ENCODE data around the gene PPP1R9B.
A peak's percentile ranks its signal among the peaks of the same experiment; 100 is the strongest.

Gene PPP1R9B

DNA sequence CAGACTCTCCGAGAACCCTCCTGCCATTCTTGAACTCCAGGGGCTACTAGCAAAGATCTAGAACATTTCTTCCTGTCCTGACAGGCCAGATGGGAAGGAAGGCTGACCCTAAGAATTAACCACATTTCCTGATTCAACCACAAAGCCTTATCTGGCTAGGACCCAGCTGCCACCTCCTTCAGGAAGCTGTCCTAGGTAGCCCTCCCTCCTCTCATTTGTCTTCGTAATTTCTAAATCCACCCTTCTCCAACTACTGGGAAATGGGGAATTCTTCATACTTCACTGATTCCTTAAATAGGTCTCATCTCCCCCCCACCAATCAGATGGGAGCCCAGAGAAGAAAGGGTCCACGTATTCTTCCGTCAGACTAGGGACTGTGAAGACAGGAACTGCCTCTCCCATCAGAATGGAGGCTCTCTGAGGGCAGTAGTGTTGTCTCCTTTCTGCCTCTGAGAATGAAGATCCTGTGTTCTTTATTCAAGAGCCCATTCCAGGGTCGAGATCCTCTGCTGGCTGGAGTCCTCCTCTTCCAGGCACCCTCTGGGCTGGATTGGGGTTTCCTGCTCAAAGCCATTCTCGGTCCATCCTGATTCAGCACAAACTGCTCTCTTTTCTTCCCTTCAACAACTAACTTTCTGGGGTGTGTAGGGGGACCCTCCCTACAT, 22.6 kb downstream of the PPP1R9B start:
- DNase-seq (ENCODE audit: low read depth in 2 of 2) = no peak

- no peak for DNase-seq (ENCODE audit: low read depth in 2 of 2)
Observed at GRCh38 chr17:50125420-50125997, 25.0 kb downstream of the PPP1R9B start.

DNA sequence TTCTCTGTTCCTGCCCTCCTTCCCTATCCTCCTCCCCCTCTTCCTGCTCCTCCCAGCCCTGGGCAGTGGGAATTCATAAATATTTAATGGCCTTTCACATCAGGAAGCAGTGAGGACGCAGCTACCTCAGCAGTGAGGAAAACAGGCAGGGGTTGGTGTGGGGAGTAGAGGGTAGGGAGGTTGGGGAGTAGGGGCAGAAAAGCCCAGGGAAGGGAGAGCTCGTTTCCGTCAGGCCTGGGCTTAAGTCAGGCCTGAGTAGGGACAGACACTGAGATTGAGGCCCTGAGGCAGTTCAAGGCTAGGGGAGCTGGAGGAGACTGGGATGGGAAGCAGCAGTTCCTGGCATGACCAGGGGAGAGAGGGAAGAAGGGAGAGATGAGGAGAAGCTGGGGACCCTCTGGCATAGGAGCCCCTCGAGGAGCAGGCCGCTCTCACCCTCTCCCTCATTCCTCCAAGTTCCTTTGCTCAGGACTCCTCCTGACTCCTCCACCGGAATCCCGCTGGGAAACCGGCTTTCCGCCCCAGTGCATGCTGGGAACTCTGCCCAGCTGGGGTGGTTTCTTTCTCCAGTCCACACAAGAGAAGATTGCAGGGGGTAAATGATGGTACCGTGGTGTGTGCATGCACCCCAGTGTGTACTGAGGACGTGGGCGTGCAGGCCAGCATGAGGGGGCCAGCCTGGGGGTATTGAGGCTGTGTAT, 26.7 kb downstream of the PPP1R9B start:
- no peak for DNase-seq (ENCODE audit: low read depth in 2 of 2)

DNA sequence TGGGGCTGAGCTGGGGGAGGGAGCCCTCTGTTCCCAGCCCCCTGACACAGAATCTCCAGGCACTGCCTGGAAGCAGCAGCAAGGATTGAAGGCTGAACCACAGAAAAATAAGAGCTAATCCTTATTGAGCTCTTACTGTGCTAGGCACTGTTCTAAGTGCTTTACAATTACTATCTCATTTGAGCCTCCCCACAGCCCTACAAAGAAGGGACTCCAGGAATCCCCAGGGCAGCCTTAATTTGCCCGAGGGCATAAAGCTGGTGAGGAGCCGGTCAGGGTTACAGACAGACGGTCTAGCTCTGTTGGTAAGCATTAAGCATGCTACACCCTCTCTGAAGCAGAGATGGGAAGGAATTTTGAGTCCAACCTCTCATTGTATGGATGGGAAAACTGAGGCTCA, 27.5 kb downstream of the PPP1R9B start:
- DNase-seq (ENCODE audit: low read depth in 2 of 2) = no peak

DNA sequence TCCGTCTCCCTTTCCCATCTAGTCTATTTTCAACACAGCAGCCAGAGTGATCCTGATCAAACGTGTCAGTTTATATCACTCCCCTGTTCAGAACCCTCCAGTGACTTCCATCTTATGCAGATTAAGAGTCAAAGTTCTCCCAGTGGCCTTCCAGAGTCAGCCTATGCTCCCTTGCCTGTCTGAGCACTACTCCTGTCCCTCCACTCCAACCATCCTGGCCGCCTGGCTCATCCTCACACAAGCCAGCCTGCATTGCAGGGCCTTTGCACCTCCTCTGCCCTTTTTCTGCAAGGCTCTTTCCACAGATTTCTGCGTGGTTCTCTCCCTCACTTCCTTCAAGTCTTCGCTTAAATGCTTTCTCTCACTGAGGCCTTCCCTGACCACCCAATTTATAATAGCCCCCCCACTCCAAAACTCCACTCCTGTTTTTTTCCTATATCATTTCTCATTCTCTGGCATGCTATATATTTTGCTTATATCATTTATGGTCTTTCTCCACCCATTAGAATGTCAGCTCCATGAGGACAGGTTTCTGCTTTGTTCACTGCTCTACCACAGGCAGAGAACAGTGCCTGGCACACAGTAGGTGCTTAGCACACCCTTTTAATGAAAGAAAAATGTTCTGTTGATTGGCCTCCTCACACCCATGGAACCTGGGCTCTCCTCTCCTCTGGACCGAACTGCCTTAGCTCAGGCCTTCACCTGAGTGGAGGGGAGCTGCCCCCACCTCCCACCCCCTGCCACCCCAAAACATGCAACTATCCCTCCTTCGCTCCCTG, 29.8 kb downstream of the PPP1R9B start:
- no peak for DNase-seq (ENCODE audit: low read depth in 2 of 2)

- DNase-seq (ENCODE audit: low read depth in 2 of 2) = no peak
Observed at GRCh38 chr17:50118828-50119218, 31.7 kb downstream of the PPP1R9B start.

- DNase-seq (ENCODE audit: low read depth in 2 of 2) = no peak
Observed at GRCh38 chr17:50118076-50118827, 32.2 kb downstream of the PPP1R9B start.

- peak; percentile 36 to 39 for DNase-seq (ENCODE audit: low read depth in 2 of 2)
Observed at GRCh38 chr17:50117202-50118051, 33.0 kb downstream of the PPP1R9B start.

GRCh38 chr17:50115756-50116155, 34.7 kb downstream of the PPP1R9B start:
- no peak for DNase-seq (ENCODE audit: low read depth in 2 of 2)

DNA sequence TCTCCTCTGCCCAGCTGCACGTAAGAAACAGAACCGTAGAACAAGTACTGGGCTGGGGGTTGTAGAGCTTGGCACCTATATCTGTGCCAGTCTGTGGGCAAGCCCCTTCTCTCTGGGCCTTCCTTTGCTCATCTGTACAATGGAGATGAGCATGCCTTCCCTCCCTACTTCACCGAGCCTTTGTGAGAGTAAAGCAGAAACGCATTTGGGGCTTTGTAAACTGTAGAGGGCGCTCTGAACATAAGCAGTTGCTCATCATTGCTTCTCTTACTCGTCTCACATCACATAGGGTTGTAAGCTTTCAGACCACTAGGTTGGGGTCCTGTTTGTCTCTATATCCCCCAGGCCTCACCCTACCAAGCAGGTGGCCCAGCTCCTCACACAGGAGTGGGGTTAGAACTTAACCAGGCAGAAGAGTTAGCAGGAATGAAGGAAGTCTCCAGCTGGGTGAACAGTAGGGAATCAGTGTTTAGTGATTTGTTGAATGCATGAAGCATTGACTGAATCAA, 35.6 kb downstream of the PPP1R9B start:
- peak in 1 of 2 experiments; percentile 24 for DNase-seq (ENCODE audit: low read depth in 2 of 2)

GRCh38 chr17:50114401-50114800, 36.1 kb downstream of the PPP1R9B start:
- DNase-seq (ENCODE audit: low read depth in 2 of 2) = no peak

GRCh38 chr17:50113624-50114320, 36.7 kb downstream of the PPP1R9B start:
- no peak for DNase-seq (ENCODE audit: low read depth in 2 of 2)

DNA sequence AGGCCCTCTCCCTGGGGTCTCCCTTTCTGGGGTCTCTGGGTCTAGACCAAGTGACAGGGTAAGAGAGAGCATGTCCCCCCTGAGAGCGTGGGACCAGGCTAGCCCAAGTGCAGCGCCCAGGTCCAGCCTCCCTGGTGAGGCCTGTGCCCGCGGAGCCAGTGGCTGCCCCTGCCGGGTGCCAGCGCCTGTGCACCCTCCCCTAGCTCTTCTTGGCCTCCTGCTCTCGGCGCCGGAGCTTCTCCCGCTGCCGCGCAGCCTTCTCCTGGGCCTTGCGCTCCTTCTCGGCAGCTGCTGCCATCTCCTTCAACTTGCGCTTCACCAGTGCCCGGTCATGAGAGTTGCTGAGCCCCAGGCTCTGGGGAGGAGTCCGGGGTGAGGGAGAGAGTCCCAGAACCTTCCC, 37.8 kb downstream of the PPP1R9B start:
- DNase-seq (ENCODE audit: low read depth in 2 of 2) = no peak

- no peak for DNase-seq (ENCODE audit: low read depth in 2 of 2)
Observed at GRCh38 chr17:50111673-50112655, 38.5 kb downstream of the PPP1R9B start.

DNA sequence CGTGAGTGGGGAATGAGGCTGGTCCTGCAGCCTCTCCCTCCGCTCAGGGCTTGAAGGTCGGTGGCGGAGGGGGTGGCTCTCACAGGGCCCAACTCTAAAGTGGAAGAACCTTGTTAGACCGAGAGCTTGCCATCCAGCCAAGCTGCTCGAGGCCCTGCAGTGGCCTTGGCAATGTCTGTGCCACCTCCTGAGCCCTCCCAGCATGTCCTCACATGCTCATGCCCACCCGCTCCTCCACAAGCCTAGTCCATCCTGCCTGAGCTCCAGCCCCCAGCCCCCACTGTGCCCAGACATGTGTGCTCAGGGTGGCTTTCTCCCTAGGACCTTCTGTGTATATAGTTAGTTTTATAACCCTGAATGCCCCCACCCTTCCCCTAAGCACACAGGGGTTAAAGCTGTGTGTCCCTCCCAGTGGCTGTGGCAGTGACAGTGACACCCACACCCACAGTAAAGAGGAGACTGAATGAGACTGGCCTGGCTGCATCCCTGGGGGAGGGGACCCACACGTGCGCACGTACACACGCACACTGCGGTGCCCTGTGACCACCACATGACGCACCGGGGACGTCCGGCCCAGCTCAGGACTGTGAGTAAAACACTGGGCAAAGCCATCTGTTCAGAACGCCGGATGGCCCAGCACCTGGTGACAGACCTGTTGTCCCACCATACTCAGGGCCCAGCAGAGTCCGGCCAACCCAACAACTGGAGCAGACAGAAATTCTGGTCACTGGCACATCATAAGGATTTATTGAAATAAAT, 39.7 kb downstream of the PPP1R9B start:
- no peak for DNase-seq (ENCODE audit: low read depth in 2 of 2)

- DNase-seq (ENCODE audit: low read depth in 2 of 2) = no peak
Observed at GRCh38 chr17:50109785-50110184, 40.7 kb downstream of the PPP1R9B start.

DNA sequence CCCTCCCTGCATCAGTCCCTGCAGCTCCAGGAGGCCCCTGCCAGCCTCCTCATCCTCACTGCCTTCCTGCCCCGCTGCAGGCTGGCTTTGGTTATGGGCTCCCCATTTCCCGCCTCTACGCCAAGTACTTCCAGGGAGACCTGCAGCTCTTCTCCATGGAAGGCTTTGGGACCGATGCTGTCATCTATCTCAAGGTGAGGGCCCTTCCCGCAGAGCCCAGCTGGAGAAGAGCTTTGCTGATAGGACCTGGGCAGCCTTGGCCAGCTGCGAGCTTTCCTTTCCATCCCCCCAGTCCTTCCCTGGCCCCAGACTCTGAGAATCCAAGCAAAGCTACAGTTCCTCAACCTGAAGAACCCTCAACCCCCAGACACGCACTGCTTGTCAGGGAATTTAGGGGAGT, 41.3 kb downstream of the PPP1R9B start:
- no peak for DNase-seq (ENCODE audit: low read depth in 2 of 2)

DNA sequence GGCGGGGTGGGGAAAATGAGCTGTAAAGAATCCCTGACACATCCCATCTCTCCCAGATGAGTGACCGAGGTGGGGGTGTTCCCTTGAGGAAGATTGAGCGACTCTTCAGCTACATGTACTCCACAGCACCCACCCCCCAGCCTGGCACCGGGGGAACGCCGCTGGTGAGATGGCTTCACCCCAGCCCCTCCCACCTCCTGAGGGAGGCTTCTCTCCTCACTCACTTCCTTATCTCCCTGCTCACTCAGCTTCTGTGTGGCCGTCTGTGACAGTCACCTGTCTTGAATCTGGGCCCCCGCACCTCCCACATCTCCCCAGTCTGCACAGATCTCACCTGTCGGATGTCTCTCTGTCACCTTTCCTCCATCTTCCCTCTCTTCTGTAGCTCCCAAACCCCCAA, 41.9 kb downstream of the PPP1R9B start:
- no peak for DNase-seq (ENCODE audit: low read depth in 2 of 2)

Data from stimulated activated CD4-positive, alpha-beta T cell treated with anti-CD3 and anti-CD28 coated beads, Interleukin-12 subunit alpha, Interleukin-12 subunit beta, amount 100 ng/mL, for 24 hours (primary cell).